ENCODE data around the gene NGFR. TPM values are rescaled to one million over a fixed set of nuclear protein-coding genes. Genes with fewer than 3 reads are reported as not detected.

NGFR gene
- total and polyA plus RNA-seq, 9 of the 15 experiments (the other 6 are each of a cell fraction or from before 2014, with no cell fraction given): 0.07 to 0.23 (median 0.13) TPM; not detected in 4

GRCh38 chr17:49543860-49544259 lies 48.8 kb downstream of the NGFR start:
- peaks cover 3 to 20% of the 10 kb centered on the region in 2 experiments; a peak in 4 of 5 replicates for H3K27me3 ChIP-seq (ENCODE audit: control insufficient read depth in 2 of 2, insufficient read depth in 2 of 2, low read length in 2 of 2)
- no peaks in the 10 kb centered on the region for H3K9me3 ChIP-seq (replicated peaks; ENCODE audit: control insufficient read depth, insufficient read depth, low read depth, low read length)
- DNase-seq (ENCODE audit: extremely low read depth in 1 of 4, low spot score in 3 of 4): no peak
- BruUV-seq (replicated peaks): no TSS peak
- no peak for TF ChIP-seq ZNF224 (CRISPR knock-in tag; IDR thresholded peaks at IDR 0.05)
- no peak for TF ChIP-seq ZNF644 (tag; IDR thresholded peaks at IDR 0.05; ENCODE audit: low read depth)
- TF ChIP-seq, protein P1, sequence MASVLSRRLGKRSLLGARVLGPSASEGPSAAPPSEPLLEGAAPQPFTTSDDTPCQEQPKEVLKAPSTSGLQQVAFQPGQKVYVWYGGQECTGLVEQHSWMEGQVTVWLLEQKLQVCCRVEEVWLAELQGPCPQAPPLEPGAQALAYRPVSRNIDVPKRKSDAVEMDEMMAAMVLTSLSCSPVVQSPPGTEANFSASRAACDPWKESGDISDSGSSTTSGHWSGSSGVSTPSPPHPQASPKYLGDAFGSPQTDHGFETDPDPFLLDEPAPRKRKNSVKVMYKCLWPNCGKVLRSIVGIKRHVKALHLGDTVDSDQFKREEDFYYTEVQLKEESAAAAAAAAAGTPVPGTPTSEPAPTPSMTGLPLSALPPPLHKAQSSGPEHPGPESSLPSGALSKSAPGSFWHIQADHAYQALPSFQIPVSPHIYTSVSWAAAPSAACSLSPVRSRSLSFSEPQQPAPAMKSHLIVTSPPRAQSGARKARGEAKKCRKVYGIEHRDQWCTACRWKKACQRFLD (CRISPR knock-in tag; IDR thresholded peaks at IDR 0.05): no peak
- TF ChIP-seq SMAD2 (IDR thresholded peaks at IDR 0.05; ENCODE audit: low read depth, low read length): no peak
- TF ChIP-seq TFAM (CRISPR knock-in tag; conservative IDR thresholded peaks at IDR 0.05): no peak
- no peak for TF ChIP-seq ZNF695 (CRISPR knock-in tag; IDR thresholded peaks at IDR 0.05)
- TF ChIP-seq PURB (CRISPR knock-in tag; IDR thresholded peaks at IDR 0.05; ENCODE audit: low read depth): no peak
- TF ChIP-seq STAG1 (CRISPR knock-in tag; IDR thresholded peaks at IDR 0.05; ENCODE audit: borderline replicate concordance): no peak
- H3K9me1 ChIP-seq (ENCODE audit: control insufficient read depth, insufficient read depth, low read length): no peaks in the 10 kb centered on the region
- H2AFZ ChIP-seq (ENCODE audit: low read depth, low read length): no peak overlapping the region
- CTCF ChIA-PET (ENCODE audit: low intra/inter-chr PET ratio): no interaction called here
- H3K36me3 ChIP-seq (ENCODE audit: control insufficient read depth, insufficient read depth, low read length): no peaks in the 10 kb centered on the region
- H3K9ac ChIP-seq (ENCODE audit: insufficient read depth in 1 of 2, low read depth in 2 of 2, low read length in 2 of 2): no peak overlapping the region
- H4K20me1 ChIP-seq (replicated peaks; ENCODE audit: control insufficient read depth, insufficient read depth, low read length): no peaks in the 10 kb centered on the region; the same call in 1 of the 2 replicates
- in situ Hi-C loops (cut with MboI) (loop anchor here (5.0 kb wide), 1 partner anchor 42 kb away; no protein-coding TSS in a partner anchor), intact Hi-C loops (cut with micrococcal nuclease) (no loop called here)
- no peak overlapping the region for H3K4me3 ChIP-seq
- no peak overlapping the region for H3K27ac ChIP-seq (ENCODE audit: extremely low read depth, low read depth, low read length)
- peaks cover 0 to 4% of the 10 kb centered on the region in 2 experiments; a peak in 1 of 5 replicates for H3K4me1 ChIP-seq (replicated peaks in 1 of 2; ENCODE audit: control insufficient read depth in 2 of 2, insufficient read depth in 2 of 2, low read length in 2 of 2)
- POLR2A ChIA-PET: no interaction called here
- FAIRE-seq: no peak
- no peak overlapping the region for H3K4me2 ChIP-seq (ENCODE audit: insufficient read depth, low read length)
- no peaks in the 10 kb centered on the region for H3K79me2 ChIP-seq (ENCODE audit: control insufficient read depth, insufficient read depth, low read length)
- no peak for ATAC-seq
- WGBS (ENCODE audit: insufficient coverage, low coverage, missing lambda C conversion rate): 0% methylated on average over 3 of the region's 3 CpGs
